GM23248 (cell line): ENCODE results near the gene MACC1.
"Not testable (repeated sequence)": the region's sequence is repeated elsewhere in the genome, so short reads cannot be mapped to it uniquely, and the experiment has no call there.

ENCODE experiments used
- EZH2 ChIP-seq: fragments of 200-600 bp; sonication (generic); IDR thresholded peaks from 2 replicates; pipeline ENCODE4 v1.6.1; 2018; ENCODE audit warnings: antibody characterized with exemption, mild to moderate bottlenecking; ENCODE audit not compliant: insufficient read depth, poor library complexity, severe bottlenecking
- EZH2phosphoT487 ChIP-seq: fragments of 200-600 bp; sonication (generic); IDR thresholded peaks from 2 replicates; pipeline ENCODE4 v1.6.1; 2018; ENCODE audit warnings: antibody characterized with exemption, moderate library complexity, mild to moderate bottlenecking, low read depth; ENCODE audit not compliant: insufficient read depth

DNA sequence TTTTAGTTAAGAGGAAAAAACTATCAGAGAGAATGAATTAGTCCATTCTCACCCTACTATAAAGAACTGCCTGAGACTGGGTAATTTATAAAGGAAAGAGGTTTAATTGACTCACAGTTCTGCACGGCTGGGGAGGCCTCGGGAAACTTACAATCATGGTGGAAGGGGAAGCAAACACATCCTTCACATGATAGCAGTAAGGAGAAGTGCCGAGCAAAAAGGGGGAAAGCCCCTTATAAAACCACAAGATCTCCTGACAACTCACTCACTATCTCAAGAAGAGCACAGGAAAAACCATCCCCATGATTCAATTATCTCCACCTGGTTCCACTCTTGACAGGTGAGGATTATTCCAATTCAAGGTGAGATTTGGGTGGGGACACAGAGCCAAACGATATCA, 29.3 kb downstream of the MACC1 start:
- TF ChIP-seq EZH2, EZH2phosphoT487: not testable (repeated sequence)
